ENCODE measurements around the gene GPER1.

GRCh38 chr7:1121886-1122831 is 34.2 kb downstream of the GPER1 start:
- no peak for TF ChIP-seq CTCF (IDR thresholded peaks at IDR 0.05)
- TF ChIP-seq EZH2 (IDR thresholded peaks at IDR 0.05), result no peak
- no peak for TF ChIP-seq EZH2phosphoT487 (IDR thresholded peaks at IDR 0.05)
